NB4 (cell line): ENCODE data around the gene PEMT.

ENCODE experiments used
- CTCF ChIP-seq: IDR thresholded peaks from one replicate; pipeline ENCODE4 v1.5.1; 2012; ENCODE audit warnings: low read depth, low read length
- MAX ChIP-seq: IDR thresholded peaks from 2 replicates; pipeline ENCODE4 v1.6.1; 2011; ENCODE audit warnings: low read depth, low read length
- MYC ChIP-seq: IDR thresholded peaks from 2 replicates; pipeline ENCODE4 v1.6.1; 2011; ENCODE audit warnings: low read depth, low read length
- POLR2A ChIP-seq: IDR thresholded peaks from 2 replicates; pipeline ENCODE4 v1.6.1; 2011; ENCODE audit warnings: mild to moderate bottlenecking; ENCODE audit not compliant: insufficient read length; ENCODE audit errors: extremely low read depth

GRCh38 chr17:17512866-17513265 is 78.6 kb downstream of the PEMT start:
- TF ChIP-seq MAX (no peak), POLR2A (no peak), CTCF (no peak), MYC (no peak)
